ENCODE data around the gene GCFC2.

Gene GCFC2

GRCh38 chr2:75616406-75616805 is 94.3 kb downstream of the GCFC2 start:
- Histone ChIP-seq H3K27me3 (no peaks in the 10 kb centered on the region), H3K36me3 (no peaks in the 10 kb centered on the region), H4K20me1 (no peaks in the 10 kb centered on the region), H3K4me1 (no peaks in the 10 kb centered on the region), H3K9ac (no peak overlapping the region), H3K9me3 (no peaks in the 10 kb centered on the region), H3K4me3 (no peak overlapping the region), H3K27ac (no peak overlapping the region), H3K4me2 (no peak overlapping the region)
- no peak for TF ChIP-seq Cebpa-rat (IDR thresholded peaks at IDR 0.05)

- H3K27me3 ChIP-seq, result no peaks in the 10 kb centered on the region
- no peaks in the 10 kb centered on the region for H3K36me3 ChIP-seq
- H3K4me2 ChIP-seq, result no peak overlapping the region
- 0 out of 2 replicates have a peak, but pooled peaks cover 6% of the 10 kb centered on the region for H3K4me1 ChIP-seq
- no peak overlapping the region for H3K27ac ChIP-seq
- H3K9me3 ChIP-seq, result no peaks in the 10 kb centered on the region
- no peak overlapping the region for H3K4me3 ChIP-seq
- TF ChIP-seq Cebpa-rat (IDR thresholded peaks at IDR 0.05), result no peak
- H3K9ac ChIP-seq, result no peak overlapping the region
- no peaks in the 10 kb centered on the region for H4K20me1 ChIP-seq
Observed at GRCh38 chr2:75614162-75614651, 96.5 kb downstream of the GCFC2 start.

- no peaks in the 10 kb centered on the region for H3K9me3 ChIP-seq
- H3K4me1 ChIP-seq, result peaks cover 18% of the 10 kb centered on the region
- no peak overlapping the region for H3K9ac ChIP-seq
- H3K4me3 ChIP-seq, result no peak overlapping the region
- no peaks in the 10 kb centered on the region for H3K27me3 ChIP-seq
- no peak overlapping the region for H3K27ac ChIP-seq
- H3K4me2 ChIP-seq, result no peak overlapping the region
- H3K36me3 ChIP-seq, result no peaks in the 10 kb centered on the region
- no peak for TF ChIP-seq Cebpa-rat (IDR thresholded peaks at IDR 0.05)
- H4K20me1 ChIP-seq, result no peaks in the 10 kb centered on the region
Observed at GRCh38 chr2:75612862-75613243, 97.9 kb downstream of the GCFC2 start.

Data from BLaER1 (cell line).